Liver (tissue), 9 donors: ENCODE measurements around the gene ARFIP1. TPM values are rescaled to one million over a fixed set of nuclear protein-coding genes. Genes with fewer than 3 reads are reported as not detected.

Source experiments
- DNase-seq: peaks from one replicate; pipeline ENCODE4 v3.0.0-alpha.2; 2017; ENCODE audit warnings: low spot score
- H3K27ac ChIP-seq, 2 donors: one replicate each; pipeline ENCODE4 v1.7.0; 2013; ENCODE audit warnings: inconsistent platforms in 2 of 2, low read length in 2 of 2, control low read depth in 1 of 2, low read depth in 1 of 2, mild to moderate bottlenecking in 1 of 2
- H3K27me3 ChIP-seq, 4 donors: one replicate each; pipeline versions ENCODE4 v1.6.1 to v1.7.0; 2013; ENCODE audit warnings: low read length in 3 of 4, inconsistent platforms in 1 of 4, mild to moderate bottlenecking in 1 of 4, moderate library complexity in 1 of 4; ENCODE audit not compliant: control insufficient read depth in 4 of 4, insufficient read depth in 4 of 4
- H3K36me3 ChIP-seq, 4 donors: one replicate each; pipeline versions ENCODE4 v1.6.1 to v1.7.0; 2013; ENCODE audit warnings: low read length in 3 of 4, mild to moderate bottlenecking in 3 of 4, low read depth in 1 of 4, moderate library complexity in 1 of 4; ENCODE audit not compliant: control insufficient read depth in 4 of 4, insufficient read depth in 3 of 4
- H3K4me1 ChIP-seq, 4 donors: one replicate each; pipeline versions ENCODE4 v1.6.1 to v1.7.0; 2013; ENCODE audit warnings: low read length in 3 of 4, mild to moderate bottlenecking in 3 of 4, moderate library complexity in 1 of 4; ENCODE audit not compliant: control insufficient read depth in 4 of 4, insufficient read depth in 4 of 4
- H3K4me3 ChIP-seq, 3 donors: one replicate each; pipeline versions ENCODE4 v1.6.1 to v1.7.0; 2013; ENCODE audit warnings: low read length in 3 of 3, control low read depth in 1 of 3, low read depth in 1 of 3, mild to moderate bottlenecking in 1 of 3
- H3K9ac ChIP-seq, 2 donors: one replicate each; pipeline ENCODE4 v1.7.0; 2013; ENCODE audit warnings: low read length in 2 of 2, mild to moderate bottlenecking in 2 of 2, moderate library complexity in 2 of 2, control low read depth in 1 of 2, low read depth in 1 of 2
- H3K9me3 ChIP-seq, 4 donors: one replicate each; pipeline versions ENCODE4 v1.6.1 to v1.7.0; 2013; ENCODE audit warnings: low read length in 3 of 4; ENCODE audit not compliant: control insufficient read depth in 4 of 4
- EGR1 ChIP-seq, 2 donors: IDR thresholded peaks; 2 replicates each; pipeline ENCODE4 v1.6.1; 2016 to 2018; ENCODE audit warnings: antibody characterized with exemption in 2 of 2, low read depth in 2 of 2
- FOXA1 ChIP-seq: IDR thresholded peaks from 2 replicates; pipeline ENCODE4 v1.6.1; 2016; ENCODE audit warnings: antibody characterized with exemption
- FOXA2 ChIP-seq: IDR thresholded peaks from 2 replicates; pipeline ENCODE4 v1.6.1; 2016; ENCODE audit warnings: antibody characterized with exemption
- GABPA ChIP-seq, 2 donors: IDR thresholded peaks in 1 of 2; conservative IDR thresholded peaks in 1 of 2; 2 replicates each; pipeline ENCODE4 v1.6.1; 2016; ENCODE audit warnings: antibody characterized with exemption in 2 of 2, mild to moderate bottlenecking in 1 of 2, moderate library complexity in 1 of 2
- HNF4A ChIP-seq, 2 donors: conservative IDR thresholded peaks; 2 replicates each; pipeline ENCODE4 v1.6.1; 2016; ENCODE audit warnings: antibody characterized with exemption in 2 of 2, mild to moderate bottlenecking in 2 of 2
- HNF4G ChIP-seq: IDR thresholded peaks from 2 replicates; pipeline ENCODE4 v1.6.1; 2016; ENCODE audit warnings: antibody characterized with exemption
- JUND ChIP-seq, 2 donors: IDR thresholded peaks; 2 replicates each; pipeline ENCODE4 v1.6.1; 2016; ENCODE audit warnings: antibody characterized with exemption in 2 of 2
- MAX ChIP-seq: IDR thresholded peaks from 2 replicates; pipeline ENCODE4 v1.6.1; 2016; ENCODE audit warnings: antibody characterized with exemption
- NR2F2 ChIP-seq: IDR thresholded peaks from 2 replicates; pipeline ENCODE4 v1.6.1; 2016; ENCODE audit warnings: antibody characterized with exemption
- RAD21 ChIP-seq, 2 donors: IDR thresholded peaks; 2 replicates each; pipeline ENCODE4 v1.6.1; 2016; ENCODE audit warnings: antibody characterized with exemption in 2 of 2, mild to moderate bottlenecking in 2 of 2
- RXRA ChIP-seq, 2 donors: IDR thresholded peaks; 2 replicates each; pipeline ENCODE4 v1.6.1; 2017 to 2018; ENCODE audit warnings: antibody characterized with exemption in 2 of 2, mild to moderate bottlenecking in 1 of 2
- SP1 ChIP-seq: IDR thresholded peaks from 2 replicates; pipeline ENCODE4 v1.6.1; 2018; ENCODE audit warnings: antibody characterized with exemption, mild to moderate bottlenecking
- TAF1 ChIP-seq: conservative IDR thresholded peaks from 2 replicates; pipeline ENCODE4 v1.6.1; 2016; ENCODE audit warnings: antibody characterized with exemption, mild to moderate bottlenecking
- YY1 ChIP-seq: IDR thresholded peaks from 2 replicates; pipeline ENCODE4 v1.6.1; 2016; ENCODE audit warnings: antibody characterized with exemption, mild to moderate bottlenecking
- polyA plus RNA-seq, 2 donors: library from polyadenylated mRNA; stranded (reverse) in 1 of 2; unstranded in 1 of 2; fragments of 200-250 nt in 1 of 2; fragments of >200 nt in 1 of 2; fragmentation: Nextera tagmentation in 1 of 2; extraction: Ambion mirVana in 1 of 2; gene quantifications; one replicate each; pipeline versions ENCODE4 v1.2.1 to v1.2.3, GENCODE V29; 2013 to 2015
- total RNA-seq, 2 donors: library from RNA; depleted of rRNA; stranded (reverse); fragments of >200 nt; gene quantifications; one replicate each; pipeline ENCODE4 v1.2.3, GENCODE V29; 2014
- TF ChIP-seq, protein P1 (sequence below): IDR thresholded peaks from 2 replicates; pipeline ENCODE4 v1.6.1; 2016; ENCODE audit warnings: antibody characterized with exemption, mild to moderate bottlenecking
- TF ChIP-seq, protein P2 (sequence below): fragments of 150-350 bp; IDR thresholded peaks from 2 replicates; pipeline ENCODE4 v1.5.1; 2017; ENCODE audit warnings: improper control_type of control experiment, low read depth, low read length; ENCODE audit not compliant: missing input control
- TF ChIP-seq, protein P3 (sequence below): IDR thresholded peaks from 2 replicates; pipeline ENCODE4 v1.6.1; 2016; ENCODE audit warnings: antibody characterized with exemption
- donor health status: healthy.
- donor health status: healthy.
- donor health status: healthy.
- donor health status: healthy.
- donor health status: healthy.

Gene ARFIP1
- total and polyA plus RNA-seq, 4 donors, result 6.8 to 16.8 (median 14.9) TPM

- Histone ChIP-seq H3K36me3 (no peaks in the 10 kb centered on the region), H3K4me3 (no peak overlapping the region), H3K27ac (no peak overlapping the region), H3K9me3 (no peaks in the 10 kb centered on the region), H3K4me1 (no peaks in the 10 kb centered on the region), H3K27me3 (no peaks in the 10 kb centered on the region), H3K9ac (no peak overlapping the region)
- DNase-seq, result no peak
- TF ChIP-seq RAD21 (IDR thresholded peaks at IDR 0.05), result no peak
- no peak for TF ChIP-seq TAF1
- TF ChIP-seq, protein P1, sequence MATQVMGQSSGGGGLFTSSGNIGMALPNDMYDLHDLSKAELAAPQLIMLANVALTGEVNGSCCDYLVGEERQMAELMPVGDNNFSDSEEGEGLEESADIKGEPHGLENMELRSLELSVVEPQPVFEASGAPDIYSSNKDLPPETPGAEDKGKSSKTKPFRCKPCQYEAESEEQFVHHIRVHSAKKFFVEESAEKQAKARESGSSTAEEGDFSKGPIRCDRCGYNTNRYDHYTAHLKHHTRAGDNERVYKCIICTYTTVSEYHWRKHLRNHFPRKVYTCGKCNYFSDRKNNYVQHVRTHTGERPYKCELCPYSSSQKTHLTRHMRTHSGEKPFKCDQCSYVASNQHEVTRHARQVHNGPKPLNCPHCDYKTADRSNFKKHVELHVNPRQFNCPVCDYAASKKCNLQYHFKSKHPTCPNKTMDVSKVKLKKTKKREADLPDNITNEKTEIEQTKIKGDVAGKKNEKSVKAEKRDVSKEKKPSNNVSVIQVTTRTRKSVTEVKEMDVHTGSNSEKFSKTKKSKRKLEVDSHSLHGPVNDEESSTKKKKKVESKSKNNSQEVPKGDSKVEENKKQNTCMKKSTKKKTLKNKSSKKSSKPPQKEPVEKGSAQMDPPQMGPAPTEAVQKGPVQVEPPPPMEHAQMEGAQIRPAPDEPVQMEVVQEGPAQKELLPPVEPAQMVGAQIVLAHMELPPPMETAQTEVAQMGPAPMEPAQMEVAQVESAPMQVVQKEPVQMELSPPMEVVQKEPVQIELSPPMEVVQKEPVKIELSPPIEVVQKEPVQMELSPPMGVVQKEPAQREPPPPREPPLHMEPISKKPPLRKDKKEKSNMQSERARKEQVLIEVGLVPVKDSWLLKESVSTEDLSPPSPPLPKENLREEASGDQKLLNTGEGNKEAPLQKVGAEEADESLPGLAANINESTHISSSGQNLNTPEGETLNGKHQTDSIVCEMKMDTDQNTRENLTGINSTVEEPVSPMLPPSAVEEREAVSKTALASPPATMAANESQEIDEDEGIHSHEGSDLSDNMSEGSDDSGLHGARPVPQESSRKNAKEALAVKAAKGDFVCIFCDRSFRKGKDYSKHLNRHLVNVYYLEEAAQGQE, result no peak
- TF ChIP-seq FOXA2, result no peak
- no peak for TF ChIP-seq SP1
- TF ChIP-seq NR2F2, result no peak
- TF ChIP-seq FOXA1, result no peak
- TF ChIP-seq HNF4A (conservative IDR thresholded peaks at IDR 0.05), result no peak
- no peak for TF ChIP-seq MAX
- no peak for TF ChIP-seq HNF4G
These were observed 118.9 kb downstream of the ARFIP1 start for GRCh38 chr4:152898606-152899005.

DNA sequence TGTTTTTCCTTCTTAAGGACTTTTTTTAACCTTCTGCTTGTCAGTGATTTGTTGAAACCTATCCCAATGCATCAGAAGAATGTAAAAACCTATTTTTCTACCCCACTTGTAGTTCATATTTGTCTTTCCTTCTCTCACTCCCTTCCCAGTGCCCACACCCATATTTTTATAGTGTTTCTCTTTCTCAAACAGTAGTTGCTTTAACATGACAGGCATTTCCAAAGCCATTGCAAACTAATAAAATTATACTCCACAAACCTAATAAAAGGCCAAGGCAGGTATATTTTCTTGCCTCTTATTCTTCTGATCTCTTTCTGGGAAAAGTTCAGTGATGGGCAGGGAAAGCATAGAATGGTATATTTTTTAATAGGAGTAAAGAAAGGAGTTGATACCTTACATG, 120.6 kb downstream of the ARFIP1 start:
- H3K9ac ChIP-seq, result no peak overlapping the region
- no peaks in the 10 kb centered on the region for H3K9me3 ChIP-seq
- no peak for TF ChIP-seq GABPA (IDR thresholded peaks at IDR 0.05 in 1 of 2, conservative IDR thresholded peaks at IDR 0.05 in 1 of 2)
- TF ChIP-seq RXRA (IDR thresholded peaks at IDR 0.05), result no peak
- TF ChIP-seq JUND (IDR thresholded peaks at IDR 0.05), result no peak
- TF ChIP-seq, protein P1, result no peak
- no peak for TF ChIP-seq SP1
- TF ChIP-seq HNF4G, result no peak
- no peak for TF ChIP-seq RAD21 (IDR thresholded peaks at IDR 0.05)
- no peak for TF ChIP-seq TAF1
- TF ChIP-seq YY1, result no peak
- TF ChIP-seq NR2F2, result no peak
- TF ChIP-seq, protein P2, sequence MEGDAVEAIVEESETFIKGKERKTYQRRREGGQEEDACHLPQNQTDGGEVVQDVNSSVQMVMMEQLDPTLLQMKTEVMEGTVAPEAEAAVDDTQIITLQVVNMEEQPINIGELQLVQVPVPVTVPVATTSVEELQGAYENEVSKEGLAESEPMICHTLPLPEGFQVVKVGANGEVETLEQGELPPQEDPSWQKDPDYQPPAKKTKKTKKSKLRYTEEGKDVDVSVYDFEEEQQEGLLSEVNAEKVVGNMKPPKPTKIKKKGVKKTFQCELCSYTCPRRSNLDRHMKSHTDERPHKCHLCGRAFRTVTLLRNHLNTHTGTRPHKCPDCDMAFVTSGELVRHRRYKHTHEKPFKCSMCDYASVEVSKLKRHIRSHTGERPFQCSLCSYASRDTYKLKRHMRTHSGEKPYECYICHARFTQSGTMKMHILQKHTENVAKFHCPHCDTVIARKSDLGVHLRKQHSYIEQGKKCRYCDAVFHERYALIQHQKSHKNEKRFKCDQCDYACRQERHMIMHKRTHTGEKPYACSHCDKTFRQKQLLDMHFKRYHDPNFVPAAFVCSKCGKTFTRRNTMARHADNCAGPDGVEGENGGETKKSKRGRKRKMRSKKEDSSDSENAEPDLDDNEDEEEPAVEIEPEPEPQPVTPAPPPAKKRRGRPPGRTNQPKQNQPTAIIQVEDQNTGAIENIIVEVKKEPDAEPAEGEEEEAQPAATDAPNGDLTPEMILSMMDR, result no peak
- no peak for TF ChIP-seq FOXA2
- TF ChIP-seq, protein P3, sequence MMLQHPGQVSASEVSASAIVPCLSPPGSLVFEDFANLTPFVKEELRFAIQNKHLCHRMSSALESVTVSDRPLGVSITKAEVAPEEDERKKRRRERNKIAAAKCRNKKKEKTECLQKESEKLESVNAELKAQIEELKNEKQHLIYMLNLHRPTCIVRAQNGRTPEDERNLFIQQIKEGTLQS, result no peak
- no peak for TF ChIP-seq EGR1 (IDR thresholded peaks at IDR 0.05; ENCODE audit: low read depth in 2 of 2)
- no peaks in the 10 kb centered on the region for H3K4me1 ChIP-seq
- no peak overlapping the region for H3K27ac ChIP-seq
- H3K27me3 ChIP-seq, result no peaks in the 10 kb centered on the region
- no peaks in the 10 kb centered on the region for H3K36me3 ChIP-seq
- DNase-seq, result no peak
- H3K4me3 ChIP-seq, result no peak overlapping the region
